ENCODE measurements around the gene CELA2B.

GRCh38 chr1:15451014-15451722, 24.7 kb upstream of the CELA2B start:
- TF ChIP-seq CTCF (IDR thresholded peaks at IDR 0.05): no peak
- TF ChIP-seq POLR2A (IDR thresholded peaks at IDR 0.05): no peak
- TF ChIP-seq POLR2AphosphoS5 (IDR thresholded peaks at IDR 0.05): no peak

All from breast epithelium (tissue), 3 donors.